ENCODE results near the gene ZER1. TPM values are rescaled to one million over a fixed set of nuclear protein-coding genes. Genes with fewer than 3 reads are reported as not detected.
A peak's percentile ranks its signal among the peaks of the same experiment; 100 is the strongest.

Gene ZER1
- total RNA-seq, 2 experiments from 2014 or later = 14.9 to 17.8 TPM

GRCh38 chr9:128684325-128685199 is 87.2 kb downstream of the ZER1 start:
- intact Hi-C loops (cut with micrococcal nuclease) = no loop called here
- Mint-ChIP-seq H3K4me3 (peak overlapping the region; percentile 98), H3K9me3 (no peaks in the 10 kb centered on the region), H3K4me1 (ENCODE audit: low read depth) (peaks cover 48% of the 10 kb centered on the region), H3K27me3 (no peaks in the 10 kb centered on the region), H3K36me3 (ENCODE audit: low read depth) (peaks cover 20% of the 10 kb centered on the region), H3K27ac (peak overlapping the region; percentile 98)
- ChIA-PET CTCF (interaction anchor here (0.8 to 1.0 kb wide), 3 partner anchors 8 to 17 kb away, joined by 3 to 4 read pairs (median 3); partner anchors contain the start of gene PKN3), POLR2A (interaction anchor here (0.6 to 2.5 kb wide), 15 partner anchors 9 to 380 kb away, joined by 3 to 14 read pairs (median 5); partner anchors contain the start of genes DYNC2I2, ENDOG, PKN3 and SPTAN1)
- TF ChIP-seq CTCF (IDR thresholded peaks at IDR 0.05) = no peak
- DNase-seq (peak; percentile 90), ATAC-seq (peak; percentile 52)

DNA sequence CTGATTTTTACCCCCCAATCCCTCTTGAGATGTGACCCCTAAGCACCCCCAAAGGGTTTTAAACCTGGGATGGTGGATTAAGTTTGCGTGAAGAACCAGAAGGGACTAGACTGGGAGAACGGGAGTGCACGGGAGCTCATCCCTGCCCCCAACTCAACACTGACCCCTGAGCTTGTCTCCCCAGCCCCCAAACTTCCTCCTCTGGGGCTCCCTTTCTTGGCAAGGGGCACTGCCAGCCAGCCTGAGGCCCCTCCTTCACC is 87.7 kb downstream of the ZER1 start:
- peaks cover 20% of the 10 kb centered on the region for H3K36me3 Mint-ChIP-seq (ENCODE audit: low read depth)
- H3K4me1 Mint-ChIP-seq (ENCODE audit: low read depth) = peaks cover 48% of the 10 kb centered on the region
- peak overlapping the region; percentile 98 for H3K4me3 Mint-ChIP-seq
- TF ChIP-seq CTCF (IDR thresholded peaks at IDR 0.05) = no peak
- ATAC-seq (no peak), DNase-seq (no peak)
- intact Hi-C loops (cut with micrococcal nuclease) = no loop called here
- H3K27me3 Mint-ChIP-seq = no peaks in the 10 kb centered on the region
- peak overlapping the region; percentile 98 for H3K27ac Mint-ChIP-seq
- ChIA-PET CTCF (interaction anchor here (1.0 kb wide), 1 partner anchor 18 kb away, joined by 3 read pairs; the partner anchor contains the start of gene PKN3), POLR2A (interaction anchor here (0.6 to 2.5 kb wide), 13 partner anchors 9 to 380 kb away, joined by 3 to 14 read pairs (median 4); partner anchors contain the start of genes ENDOG, PKN3, SPTAN1 and ZDHHC12)
- no peaks in the 10 kb centered on the region for H3K9me3 Mint-ChIP-seq

DNA sequence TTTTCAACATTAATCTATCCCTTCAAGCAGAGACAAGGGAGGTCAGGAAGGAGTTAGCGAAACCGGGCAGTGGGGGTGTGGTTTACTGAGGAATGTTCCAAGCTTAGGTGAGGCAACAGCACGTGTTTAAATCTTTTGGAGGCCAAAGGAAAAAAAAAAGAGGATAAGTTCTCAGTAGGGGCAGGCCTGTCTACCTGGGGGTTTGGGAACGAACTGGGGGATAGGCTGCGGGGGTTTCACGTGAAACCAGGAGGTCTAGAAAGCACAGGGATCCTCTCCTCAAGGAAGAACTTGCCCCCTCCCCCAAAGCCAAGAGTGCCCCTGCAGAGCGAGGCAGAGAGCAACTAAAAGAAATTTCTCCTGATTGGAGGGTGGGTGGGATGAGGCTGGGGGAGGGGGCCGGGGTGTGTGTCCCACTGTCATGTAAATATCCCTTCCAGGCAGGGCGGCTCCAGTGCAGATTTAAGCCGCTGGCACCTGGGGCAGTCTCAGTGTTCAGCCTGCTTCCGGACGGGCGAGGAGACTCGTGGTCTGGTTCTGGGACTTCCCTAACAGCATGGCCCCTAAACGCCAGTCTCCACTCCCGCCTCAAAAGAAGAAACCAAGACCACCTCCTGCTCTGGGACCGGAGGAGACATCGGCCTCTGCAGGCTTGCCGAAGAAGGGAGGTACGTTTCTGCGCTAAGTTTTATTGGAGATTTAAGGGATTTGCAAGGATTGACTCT is 88.2 kb downstream of the ZER1 start:
- Mint-ChIP-seq H3K36me3 (ENCODE audit: low read depth) (peaks cover 20% of the 10 kb centered on the region), H3K27ac (peak overlapping the region; percentile 98), H3K27me3 (no peaks in the 10 kb centered on the region), H3K4me1 (ENCODE audit: low read depth) (peaks cover 48% of the 10 kb centered on the region), H3K4me3 (peak overlapping the region; percentile 98), H3K9me3 (no peaks in the 10 kb centered on the region)
- ChIA-PET POLR2A (interaction anchor here (0.6 to 2.5 kb wide), 10 partner anchors 9 to 131 kb away, joined by 3 to 14 read pairs (median 4); partner anchors contain the start of genes PKN3, SPTAN1 and ZDHHC12), CTCF (interaction anchor here (1.0 to 1.6 kb wide), 2 partner anchors 18 to 19 kb away, joined by 3 to 5 read pairs; partner anchors contain the start of gene PKN3)
- ATAC-seq (peak; percentile 12), DNase-seq (peak; percentile 68)
- TF ChIP-seq CTCF (IDR thresholded peaks at IDR 0.05) = no peak
- intact Hi-C loops (cut with micrococcal nuclease) = no loop called here

Other genes with a start within 250 kb of the ZER1 start
- gene SPTAN1, start 219.3 kb downstream of the ZER1 start, total RNA-seq = 100 to 1,000 TPM; 178 to 183 TPM
- gene DYNC2I2, start 115.1 kb downstream of the ZER1 start, total RNA-seq = 10 to 100 TPM; 24.3 to 25.6 TPM
- 100 to 1,000 TPM; 749 to 755 TPM for gene SET, start 82.7 kb downstream of the ZER1 start, total RNA-seq
- 10 to 100 TPM in 1 of 2 experiments, 1 to 10 TPM in 1; 9.3 to 10.7 TPM for gene PKN3, start 69.4 kb downstream of the ZER1 start, total RNA-seq
- 10 to 100 TPM; 44.9 to 48.7 TPM for gene ZDHHC12, start 47.8 kb downstream of the ZER1 start, total RNA-seq
- 10 to 100 TPM; 11.7 to 12.5 TPM for gene TBC1D13, start 15.3 kb upstream of the ZER1 start, total RNA-seq
- gene ENDOG, start 46.6 kb upstream of the ZER1 start, total RNA-seq = 10 to 100 TPM; 21.8 to 23.9 TPM
- gene SPOUT1, start 57.9 kb upstream of the ZER1 start, total RNA-seq = 10 to 100 TPM; 85.9 to 91.2 TPM
- gene KYAT1, start 110.0 kb upstream of the ZER1 start, total RNA-seq = 10 to 100 TPM; 17.0 to 18.6 TPM
- 10 to 100 TPM; 15.1 to 16.2 TPM for gene LRRC8A, start 110.2 kb upstream of the ZER1 start, total RNA-seq
- 1 to 10 TPM in 1 of 2 experiments, under 1 TPM in 1; 0.61 to 1.5 TPM for gene PHYHD1, start 149.1 kb upstream of the ZER1 start, total RNA-seq
- 1 to 10 TPM; 5.7 TPM for gene DOLK, start 175.7 kb upstream of the ZER1 start, total RNA-seq
- 100 to 1,000 TPM in 1 of 2 experiments, 10 to 100 TPM in 1; 96.2 to 110 TPM for gene NUP188, start 175.8 kb upstream of the ZER1 start, total RNA-seq